Heart right ventricle (tissue), 16 donors: ENCODE measurements around the gene ZNF514. TPM values are rescaled to one million over a fixed set of nuclear protein-coding genes. Genes with fewer than 3 reads are reported as not detected.
"Not testable (repeated sequence)": the region's sequence is repeated elsewhere in the genome, so short reads cannot be mapped to it uniquely, and the experiment has no call there.

Experiments
- ATAC-seq, 8 donors: fragments of 200-7000 bp; cut with Tn5 transposase; one replicate each; pipeline ENCODE4 v1.9.1; 2020; ENCODE audit warnings: mild to moderate bottlenecking in 8 of 8, moderate library complexity in 8 of 8, moderate number of reproducible peaks in 1 of 8
- DNase-seq, 2 donors: peaks; one replicate each; pipeline ENCODE4 v3.0.0-alpha.2; 2020
- H3K27ac ChIP-seq, 10 donors: fragments of 200-600 bp; sonication (generic) in 2 of 10; one replicate each; pipeline versions ENCODE4 v1.5.0 to v1.8.0; 2020 to 2022; ENCODE audit warnings: mild to moderate bottlenecking in 3 of 10
- H3K27me3 ChIP-seq, 7 donors: fragments of 200-600 bp; one replicate each; pipeline ENCODE4 v1.8.0; 2021 to 2022; ENCODE audit warnings: mild to moderate bottlenecking in 2 of 7
- H3K36me3 ChIP-seq, 9 donors: fragments of 200-600 bp; sonication (generic) in 1 of 9; one replicate each; pipeline versions ENCODE4 v1.5.0 to v1.8.0; 2020 to 2022; ENCODE audit warnings: mild to moderate bottlenecking in 2 of 9
- H3K4me1 ChIP-seq, 9 donors: fragments of 200-600 bp; sonication (generic) in 1 of 9; one replicate each; pipeline versions ENCODE4 v1.5.0 to v1.8.0; 2020 to 2022; ENCODE audit warnings: mild to moderate bottlenecking in 4 of 9
- H3K4me3 ChIP-seq, 10 donors: fragments of 200-600 bp; sonication (generic) in 2 of 10; one replicate each; pipeline versions ENCODE4 v1.5.0 to v1.8.0; 2020 to 2022; ENCODE audit warnings: mild to moderate bottlenecking in 7 of 10, moderate library complexity in 2 of 10
- H3K9me3 ChIP-seq, 11 donors: fragments of 200-600 bp in 10 of 11; sonication (generic) in 2 of 11; one replicate each; pipeline versions ENCODE4 v1.5.0 to v1.8.0; 2013 to 2022; ENCODE audit warnings: mild to moderate bottlenecking in 2 of 11, control low read depth in 1 of 11, moderate library complexity in 1 of 11
- WGBS, 2 donors: extraction: QIAGEN DNeasy Blood & Tissue Kit; methylation state at CpG; one replicate each; pipeline ENCODE4 v1.1.7; 2013; ENCODE audit warnings: inconsistent platforms in 1 of 2; 5-methylcytosine and 5-hydroxymethylcytosine counted together
- intact Hi-C, 10 donors: fragments of 100-400 bp; cut with DNase I; formaldehyde crosslinking; loops; one replicate each; pipeline versions ENCODE4 v1.11.1 to v1.14.2; 2022
- polyA plus RNA-seq, 2 donors: library from polyadenylated mRNA; stranded (reverse); fragments of 200-250 nt; gene quantifications; one replicate each; pipeline ENCODE4 v1.2.3, GENCODE V29; 2013
- total RNA-seq, 10 donors: library from RNA; stranded (reverse); fragmentation: NEBNext Ultra II Directional in 3 of 10; extraction: Animal tissue kit (Norgen Biotek cat#: 25700) in 3 of 10; gene quantifications; one replicate each; pipeline versions ENCODE4 v1.2.1 to v1.2.4, GENCODE V29; 2021 to 2023
- TF ChIP-seq, protein P1 (sequence below), 9 donors: fragments of 200-600 bp; sonication (generic) in 2 of 9; IDR thresholded peaks; one replicate each; pipeline versions ENCODE4 v1.5.0 to v1.8.0; 2021 to 2022; ENCODE audit warnings: antibody characterized with exemption in 9 of 9, mild to moderate bottlenecking in 5 of 9, moderate library complexity in 1 of 9
- donor health status: Arrhythmogenic right ventricular cardiomyopathy.
- donor health status: ischemic (EF 13 %, LVEDD 7.1; RV severe dilation, severe dysfunction).
- donor health status: healthy with polysubstance abuse.
- donor health status: DM: no; HTN: yes; CAD: no.
- donor health status: DM: no; HTN: no; CAD: no.
- donor health status: ischemic (EF 25% LVEDD 6.9; RV normal size, moderate dysfunction).
- donor health status: ischemic (EF 25% LVEDD 5.7; RV mildly dilated, moderate dysfunction).
- donor health status: healthy.
- donor health status: DM: yes; HTN: yes; CAD: no.
- donor health status: Ischemic cardiomyopathy.
- donor health status: ischemic (EF 35%, LVEDD 5.7; RV mildly dilated, moderate dysfunction).
- donor health status: nonischemic (EF 11% LVEDD 7.7; RV severe dilation, severe dysfunction).
- donor health status: DM: yes; HTN: yes; CAD: no.
- donor health status: PGD.
- donor health status: ischemic (EF 29% LVEDD 5.4; RV normal size, mild dysfunction).
- donor health status: nonischemic (EF 23%, LVEDD 6.1; RV moderate dilation, normal function).

The ZNF514 gene
- total and polyA plus RNA-seq, 12 donors: 4.9 to 17.2 (median 12.4) TPM

DNA sequence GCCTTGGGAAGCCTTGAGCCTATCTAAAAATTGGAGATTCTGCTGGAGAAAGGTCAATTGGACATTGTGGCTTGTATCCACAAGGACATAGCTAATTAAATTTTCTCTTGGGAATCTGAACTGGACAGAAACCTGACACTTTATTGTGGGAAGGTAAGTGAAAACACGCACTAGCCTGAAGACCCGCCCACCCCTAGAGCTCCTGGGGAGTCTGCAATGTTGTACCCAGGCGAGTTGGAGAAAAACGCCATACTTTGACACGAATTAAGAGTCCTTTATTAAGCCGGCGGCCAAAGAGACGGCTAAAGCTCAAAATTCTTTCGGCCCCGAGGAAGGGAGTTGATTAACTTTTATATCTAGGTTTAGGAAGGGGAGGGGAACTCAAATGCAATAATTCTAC, 46.4 kb upstream of the ZNF514 start:
- no peak for ATAC-seq
- H3K4me3 ChIP-seq: peak overlapping the region in 7 of 10 donors; percentile 75 to 84 (median 80)
- WGBS, 2 donors: 40 to 47% methylated on average over 10 of the region's 10 CpGs
- H3K36me3 ChIP-seq: peaks cover 0 to 24% (median 10%) of the 10 kb centered on the region in 9 donors
- H3K9me3 ChIP-seq: peaks cover 0 to 28% (median 9%) of the 10 kb centered on the region in 11 donors
- H3K27ac ChIP-seq: no peak overlapping the region
- intact Hi-C loops: loop anchor here in 4 of 10 donors (2.0 to 10.0 kb wide), 4 partner anchors 39 to 84 kb away; partner anchors contain the start of genes MRPS5 (in 3 of the 4) and ZNF2 (in 2 of the 4)
- peaks cover 3 to 22% (median 16%) of the 10 kb centered on the region in 9 donors for H3K4me1 ChIP-seq
- no peaks in the 10 kb centered on the region for H3K27me3 ChIP-seq
- DNase-seq: no peak
- TF ChIP-seq, protein P1, sequence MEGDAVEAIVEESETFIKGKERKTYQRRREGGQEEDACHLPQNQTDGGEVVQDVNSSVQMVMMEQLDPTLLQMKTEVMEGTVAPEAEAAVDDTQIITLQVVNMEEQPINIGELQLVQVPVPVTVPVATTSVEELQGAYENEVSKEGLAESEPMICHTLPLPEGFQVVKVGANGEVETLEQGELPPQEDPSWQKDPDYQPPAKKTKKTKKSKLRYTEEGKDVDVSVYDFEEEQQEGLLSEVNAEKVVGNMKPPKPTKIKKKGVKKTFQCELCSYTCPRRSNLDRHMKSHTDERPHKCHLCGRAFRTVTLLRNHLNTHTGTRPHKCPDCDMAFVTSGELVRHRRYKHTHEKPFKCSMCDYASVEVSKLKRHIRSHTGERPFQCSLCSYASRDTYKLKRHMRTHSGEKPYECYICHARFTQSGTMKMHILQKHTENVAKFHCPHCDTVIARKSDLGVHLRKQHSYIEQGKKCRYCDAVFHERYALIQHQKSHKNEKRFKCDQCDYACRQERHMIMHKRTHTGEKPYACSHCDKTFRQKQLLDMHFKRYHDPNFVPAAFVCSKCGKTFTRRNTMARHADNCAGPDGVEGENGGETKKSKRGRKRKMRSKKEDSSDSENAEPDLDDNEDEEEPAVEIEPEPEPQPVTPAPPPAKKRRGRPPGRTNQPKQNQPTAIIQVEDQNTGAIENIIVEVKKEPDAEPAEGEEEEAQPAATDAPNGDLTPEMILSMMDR (IDR thresholded peaks at IDR 0.05): no peak

GRCh38 chr2:95204396-95204795, 44.7 kb upstream of the ZNF514 start:
- DNase-seq (no peak), ATAC-seq (no peak)
- Histone ChIP-seq H3K36me3 (peaks cover 0 to 8% (median 0%) of the 10 kb centered on the region in 9 donors), H3K27me3 (no peaks in the 10 kb centered on the region), H3K9me3 (peaks cover 0 to 13% (median 0%) of the 10 kb centered on the region in 11 donors), H3K4me3 (no peak overlapping the region), H3K27ac (no peak overlapping the region), H3K4me1 (peaks cover 3 to 22% (median 16%) of the 10 kb centered on the region in 9 donors)
- TF ChIP-seq, protein P1 (IDR thresholded peaks at IDR 0.05): no peak
- intact Hi-C loops: loop anchor here in 1 of 10 donors (10.0 kb wide), 1 partner anchor 80 kb away; the partner anchor contains the start of gene MRPS5
- WGBS, 2 donors: 88 to 91% methylated on average over 2 of the region's 2 CpGs

GRCh38 chr2:95203911-95204310, 44.3 kb upstream of the ZNF514 start:
- Histone ChIP-seq H3K36me3 (peaks cover 0 to 3% (median 0%) of the 10 kb centered on the region in 9 donors), H3K4me3 (no peak overlapping the region), H3K4me1 (peaks cover 3 to 22% (median 16%) of the 10 kb centered on the region in 9 donors), H3K9me3 (peaks cover 0 to 8% (median 0%) of the 10 kb centered on the region in 11 donors), H3K27me3 (no peaks in the 10 kb centered on the region), H3K27ac (no peak overlapping the region)
- WGBS, 2 donors: 75 to 80% methylated on average over 4 of the region's 4 CpGs
- DNase-seq (no peak), ATAC-seq (no peak)
- intact Hi-C loops: loop anchor here in 1 of 10 donors (10.0 kb wide), 1 partner anchor 79 kb away; the partner anchor contains the start of gene MRPS5
- TF ChIP-seq, protein P1 (IDR thresholded peaks at IDR 0.05): no peak

DNA sequence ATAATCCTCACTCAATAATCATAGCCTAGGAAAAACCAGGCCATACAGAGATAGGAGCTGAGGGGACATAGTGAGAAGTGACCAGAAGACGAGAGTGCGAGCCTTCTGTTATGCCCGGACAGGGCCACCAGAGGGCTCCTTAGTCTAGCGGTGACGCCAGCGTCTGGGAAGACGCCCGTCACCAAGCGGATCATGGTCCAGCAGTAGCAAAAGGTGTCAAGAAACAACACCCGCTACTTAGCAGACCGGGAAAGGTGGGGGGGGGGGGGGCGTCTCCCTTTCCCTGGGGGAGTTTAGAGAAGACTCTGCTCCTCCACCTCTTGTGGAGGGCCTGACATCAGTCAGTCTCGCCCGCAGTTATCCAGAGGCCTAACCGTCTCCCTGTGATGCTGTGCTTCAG, 33.3 kb upstream of the ZNF514 start:
- WGBS, 2 donors: 18% methylated on average over 15 of the region's 15 CpGs
- not testable (repeated sequence) for H3K27ac ChIP-seq, H3K4me3 ChIP-seq, ATAC-seq, H3K4me1 ChIP-seq, H3K36me3 ChIP-seq, H3K27me3 ChIP-seq, H3K9me3 ChIP-seq
- intact Hi-C loops: loop anchor here in 2 of 10 donors (5.0 to 10.0 kb wide), 2 partner anchors 122 to 124 kb away; no protein-coding TSS in a partner anchor
- DNase-seq: peak; percentile 55 to 62
- TF ChIP-seq, protein P1 (IDR thresholded peaks at IDR 0.05): peak; percentile 34 to 70 (median 63)
